Gastroesophageal sphincter (tissue), 4 donors: ENCODE results near the gene CCDC88C. TPM values are rescaled to one million over a fixed set of nuclear protein-coding genes. Genes with fewer than 3 reads are reported as not detected.

Experiments used
- ATAC-seq: fragments of 150-250 bp; one replicate; pipeline ENCODE4 v1.9.1; 2016; ENCODE audit warnings: mild to moderate bottlenecking, moderate library complexity
- H3K27ac ChIP-seq, 4 donors: fragments of 200-600 bp; sonication (generic) in 3 of 4; 1 replicate in 3 of 4; 2 replicates in 1 of 4; pipeline ENCODE4 v1.5.1; 2016 to 2019
- H3K27me3 ChIP-seq: fragments of 200-600 bp; sonication (generic); one replicate; pipeline ENCODE4 v1.5.1; 2019
- H3K36me3 ChIP-seq, 2 donors: fragments of 200-600 bp; sonication (generic); one replicate each; pipeline ENCODE4 v1.5.1; 2019; ENCODE audit warnings: control low read depth in 1 of 2
- H3K4me1 ChIP-seq, 3 donors: fragments of 200-600 bp; sonication (generic); 1 replicate in 2 of 3; 2 replicates in 1 of 3; pipeline ENCODE4 v1.5.1; 2016 to 2019; ENCODE audit warnings: control low read depth in 2 of 3
- H3K4me3 ChIP-seq, 2 donors: fragments of 200-600 bp; sonication (generic); one replicate each; pipeline ENCODE4 v1.5.1; 2019; ENCODE audit warnings: mild to moderate bottlenecking in 1 of 2, moderate library complexity in 1 of 2
- H3K9me3 ChIP-seq, 3 donors: fragments of 200-600 bp; sonication (generic); one replicate each; pipeline ENCODE4 v1.5.1; 2017 to 2019; ENCODE audit warnings: control low read depth in 2 of 3
- CTCF ChIP-seq, 4 experiments: fragments of 200-600 bp in 2 of 4; fragments of 450-650 bp in 2 of 4; sonication (generic) in 1 of 4; IDR thresholded peaks; one replicate each; pipeline ENCODE4 v1.5.1; 2017 to 2019; ENCODE audit warnings: antibody characterized with exemption in 4 of 4, mild to moderate bottlenecking in 2 of 4, moderate library complexity in 2 of 4
- EP300 ChIP-seq: sonication (generic); formaldehyde crosslinking; IDR thresholded peaks from one replicate; pipeline ENCODE4 v1.6.1; 2017; ENCODE audit warnings: antibody characterized with exemption, mild to moderate bottlenecking
- POLR2A ChIP-seq, 2 donors: fragments of 450-650 bp; IDR thresholded peaks; one replicate each; pipeline ENCODE4 v1.6.1; 2017; ENCODE audit warnings: antibody characterized with exemption in 2 of 2, mild to moderate bottlenecking in 2 of 2, moderate library complexity in 1 of 2
- POLR2AphosphoS5 ChIP-seq: sonication (generic); formaldehyde crosslinking; IDR thresholded peaks from one replicate; pipeline ENCODE4 v1.6.1; 2017; ENCODE audit warnings: antibody characterized with exemption
- WGBS, 2 donors: methylation state at CpG; one replicate each; pipeline ENCODE4 v1.1.5; 2018; ENCODE audit warnings: low coverage in 1 of 2; 5-methylcytosine and 5-hydroxymethylcytosine counted together
- total RNA-seq, 4 donors: library from RNA; depleted of rRNA; stranded (reverse); fragments of >200 nt; gene quantifications; one replicate each; pipeline ENCODE4 v1.1.0, GENCODE V29; 2016

Gene CCDC88C
- total RNA-seq, 4 donors from 2014 or later: 2.0 to 10.1 (median 4.9) TPM

DNA sequence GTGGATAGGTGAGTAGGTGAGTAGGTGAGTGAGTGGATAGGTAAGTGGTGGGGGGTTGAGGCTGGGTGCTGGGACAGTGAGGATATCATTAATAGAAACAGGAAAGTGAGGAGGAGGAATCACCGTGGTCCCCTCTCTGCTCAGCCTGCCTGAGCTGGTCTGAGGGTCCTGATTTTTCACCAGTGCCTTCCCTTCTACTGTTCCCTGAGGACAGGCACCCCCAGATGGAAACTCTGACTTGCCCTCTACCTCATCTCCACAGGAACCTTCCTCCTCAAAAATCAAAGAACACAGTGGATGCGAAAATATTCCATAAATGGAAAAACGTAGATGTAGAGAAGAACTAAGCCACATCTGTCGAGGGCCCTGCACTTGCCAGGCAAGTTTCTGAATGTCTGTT, 175.0 kb downstream of the CCDC88C start:
- Histone ChIP-seq H3K36me3 (no peaks in the 10 kb centered on the region), H3K27me3 (no peaks in the 10 kb centered on the region), H3K9me3 (no peaks in the 10 kb centered on the region), H3K4me1 (peaks cover 0 to 31% (median 0%) of the 10 kb centered on the region in 3 donors), H3K27ac (peak overlapping the region in 1 of 4 donors; percentile 34), H3K4me3 (no peak overlapping the region)
- TF ChIP-seq CTCF (IDR thresholded peaks at IDR 0.05): no peak
- no peak for TF ChIP-seq POLR2AphosphoS5
- no peak for TF ChIP-seq EP300
- no peak for TF ChIP-seq POLR2A (IDR thresholded peaks at IDR 0.05)
- 84 to 87% methylated on average over 4 of the region's 4 CpGs for WGBS, 2 donors
- no peak for ATAC-seq

DNA sequence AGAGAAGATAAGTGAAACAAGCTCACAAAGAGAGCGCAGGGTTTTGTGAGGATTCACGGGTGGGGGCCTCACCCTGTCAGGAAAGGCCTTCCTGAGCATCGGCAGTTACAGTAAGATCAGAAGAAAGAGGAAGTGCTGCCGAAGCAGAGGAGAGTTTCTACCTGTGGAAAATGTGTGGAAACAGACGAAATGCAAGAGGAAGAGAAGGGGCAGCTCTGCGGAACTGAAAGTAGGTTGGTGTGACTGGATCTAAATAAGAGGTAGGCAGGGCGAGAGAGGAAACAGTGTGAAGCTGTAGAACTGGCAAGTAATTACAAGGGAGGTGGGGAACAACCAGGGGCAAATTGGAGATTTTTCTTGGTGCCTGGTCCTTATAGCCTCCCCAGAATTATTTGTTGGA, 175.8 kb downstream of the CCDC88C start:
- no peak for ATAC-seq
- Histone ChIP-seq H3K27ac (no peak overlapping the region), H3K27me3 (no peaks in the 10 kb centered on the region), H3K9me3 (no peaks in the 10 kb centered on the region), H3K36me3 (no peaks in the 10 kb centered on the region), H3K4me3 (peak overlapping the region in 1 of 2 donors; percentile 0), H3K4me1 (peaks cover 0 to 31% (median 0%) of the 10 kb centered on the region in 3 donors)
- TF ChIP-seq CTCF (IDR thresholded peaks at IDR 0.05) (no peak), POLR2AphosphoS5 (no peak), POLR2A (IDR thresholded peaks at IDR 0.05) (no peak), EP300 (no peak)
- WGBS, 2 donors: 62 to 71% methylated on average over 4 to 7 of the region's 7 CpGs

GRCh38 chr14:91238661-91239060, 179.0 kb downstream of the CCDC88C start:
- no peaks in the 10 kb centered on the region for H3K9me3 ChIP-seq
- H3K4me3 ChIP-seq: no peak overlapping the region
- no peak for TF ChIP-seq POLR2AphosphoS5
- TF ChIP-seq CTCF (IDR thresholded peaks at IDR 0.05): no peak
- TF ChIP-seq POLR2A (IDR thresholded peaks at IDR 0.05): no peak
- no peak for TF ChIP-seq EP300
- ATAC-seq: no peak
- no peak overlapping the region for H3K27ac ChIP-seq
- 56 to 69% methylated on average over 7 to 8 of the region's 8 CpGs for WGBS, 2 donors
- H3K27me3 ChIP-seq: no peaks in the 10 kb centered on the region
- peaks cover 0 to 19% (median 0%) of the 10 kb centered on the region in 3 donors for H3K4me1 ChIP-seq
- H3K36me3 ChIP-seq: peaks cover 0 to 4% of the 10 kb centered on the region in 2 donors

DNA sequence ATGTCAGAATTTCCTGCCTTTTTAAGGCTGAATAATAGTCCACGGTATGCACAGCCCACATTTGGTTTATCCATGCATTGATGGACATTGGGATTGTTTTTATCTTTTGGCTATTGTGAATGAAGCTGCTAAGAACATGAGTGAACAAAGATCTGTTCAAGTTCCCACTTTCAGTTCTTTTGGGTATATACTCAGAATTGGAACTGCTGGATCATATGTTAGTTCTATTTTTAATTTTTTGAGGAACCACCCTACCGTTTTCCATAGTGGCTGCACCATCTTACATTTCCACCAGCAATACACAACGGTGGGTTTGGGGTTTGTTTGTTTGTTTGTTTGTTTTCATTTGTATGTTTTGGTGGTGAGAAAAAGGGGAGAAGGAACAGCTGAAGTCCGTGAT, 179.5 kb downstream of the CCDC88C start:
- peaks cover 0 to 13% (median 0%) of the 10 kb centered on the region in 3 donors for H3K4me1 ChIP-seq
- WGBS, 2 donors: 67 to 74% methylated on average over 3 to 4 of the region's 4 CpGs
- H3K27ac ChIP-seq: no peak overlapping the region
- ATAC-seq: no peak
- H3K27me3 ChIP-seq: no peaks in the 10 kb centered on the region
- no peaks in the 10 kb centered on the region for H3K9me3 ChIP-seq
- H3K4me3 ChIP-seq: no peak overlapping the region
- TF ChIP-seq CTCF (IDR thresholded peaks at IDR 0.05) (no peak), EP300 (no peak), POLR2A (IDR thresholded peaks at IDR 0.05) (no peak)
- H3K36me3 ChIP-seq: peaks cover 0 to 4% of the 10 kb centered on the region in 2 donors

DNA sequence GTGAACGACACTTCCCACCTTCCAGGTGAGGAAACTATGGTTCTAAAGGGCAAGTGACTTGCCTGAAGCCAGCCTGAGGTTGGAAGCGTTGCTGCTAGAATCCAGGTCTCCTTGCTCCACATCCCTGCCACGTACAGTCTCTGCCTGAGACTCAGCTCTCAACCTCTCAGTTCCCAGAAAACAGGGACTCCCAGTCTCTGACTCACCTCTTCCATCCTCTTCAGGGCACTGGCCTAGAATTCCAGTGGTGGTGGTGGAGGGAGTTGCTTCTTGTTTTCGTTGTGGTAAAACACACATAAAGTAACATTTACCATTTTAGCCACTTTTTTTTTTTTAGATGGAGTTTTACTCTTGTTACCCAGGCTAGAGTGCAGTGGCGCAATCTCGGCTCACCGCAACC, 180.4 kb downstream of the CCDC88C start:
- Histone ChIP-seq H3K4me3 (no peak overlapping the region), H3K36me3 (peaks cover 0 to 4% of the 10 kb centered on the region in 2 donors), H3K27ac (no peak overlapping the region), H3K4me1 (peaks cover 0 to 9% (median 0%) of the 10 kb centered on the region in 3 donors), H3K27me3 (no peaks in the 10 kb centered on the region), H3K9me3 (no peaks in the 10 kb centered on the region)
- TF ChIP-seq POLR2AphosphoS5 (no peak), CTCF (IDR thresholded peaks at IDR 0.05) (no peak), EP300 (no peak), POLR2A (IDR thresholded peaks at IDR 0.05) (no peak)
- 73 to 84% methylated on average over 6 to 7 of the region's 7 CpGs for WGBS, 2 donors
- no peak for ATAC-seq
